ENCODE results near the gene PCDHA1.
"Not testable (repeated sequence)": the region's sequence is repeated elsewhere in the genome, so short reads cannot be mapped to it uniquely, and the experiment has no call there.

PCDHA1 gene

GRCh38 chr5:140875085-140876065, 89.4 kb downstream of the PCDHA1 start, which contains the start of gene PCDHA12:
Gene PCDHA12 (plus strand): TSS chr5:140875308. CDS start chr5:140875473, 165 bp downstream.
- no peak within 1 kb of the TSS for H3K4me3 ChIP-seq
- no peaks in the 10 kb centered on the region for H3K27me3 ChIP-seq
- H3K9me3 ChIP-seq (replicated peaks in 1 of 11) = peaks cover 36 to 54% (median 40%) of the 10 kb centered on the region in 11 experiments
- no peak within 1 kb of the TSS for H3K9ac ChIP-seq
- no peaks in the 10 kb centered on the region for H3K4me1 ChIP-seq
- no peaks in the 10 kb centered on the region for H4K20me1 ChIP-seq
- H3K36me3 ChIP-seq = no peaks in the 10 kb centered on the region
- no peak within 1 kb of the TSS for H3K27ac ChIP-seq
- H3K4me2 ChIP-seq = no peak within 1 kb of the TSS
- no peak for TF ChIP-seq Cebpa-rat (IDR thresholded peaks at IDR 0.05)

GRCh38 chr5:140876541-140877261, 90.8 kb downstream of the PCDHA1 start:
- H3K9me3 ChIP-seq (replicated peaks in 1 of 11) = peaks cover 27 to 43% (median 30%) of the 10 kb centered on the region in 11 experiments
- not testable (repeated sequence) for H3K27me3 ChIP-seq, H3K9ac ChIP-seq, H3K27ac ChIP-seq, H3K4me1 ChIP-seq, H3K36me3 ChIP-seq, H4K20me1 ChIP-seq, H3K4me2 ChIP-seq, H3K4me3 ChIP-seq

GRCh38 chr5:140877262-140877581, 91.3 kb downstream of the PCDHA1 start:
- H3K4me3 ChIP-seq = no peak overlapping the region; a peak in 1 of 20 replicates
- H3K4me2 ChIP-seq = no peak overlapping the region
- H3K27ac ChIP-seq = no peak overlapping the region
- no peaks in the 10 kb centered on the region for H3K27me3 ChIP-seq
- H3K36me3 ChIP-seq = no peaks in the 10 kb centered on the region
- H3K9me3 ChIP-seq (replicated peaks in 1 of 11) = peaks cover 32 to 43% (median 35%) of the 10 kb centered on the region in 11 experiments
- no peak for TF ChIP-seq Cebpa-rat (IDR thresholded peaks at IDR 0.05)
- H3K4me1 ChIP-seq = no peaks in the 10 kb centered on the region
- no peaks in the 10 kb centered on the region for H4K20me1 ChIP-seq
- no peak overlapping the region for H3K9ac ChIP-seq

- no peak within 1 kb of the TSS for H3K9ac ChIP-seq
- H3K9me3 ChIP-seq (replicated peaks in 1 of 11) = peaks cover 35 to 40% (median 37%) of the 10 kb centered on the region in 11 experiments
- H3K4me3 ChIP-seq = no peak within 1 kb of the TSS
- H3K27me3 ChIP-seq = no peaks in the 10 kb centered on the region
- H3K4me2 ChIP-seq = no peak within 1 kb of the TSS
- no peak for TF ChIP-seq Cebpa-rat (IDR thresholded peaks at IDR 0.05)
- H4K20me1 ChIP-seq = no peaks in the 10 kb centered on the region
- H3K4me1 ChIP-seq = no peaks in the 10 kb centered on the region
- H3K27ac ChIP-seq = no peak within 1 kb of the TSS
- no peaks in the 10 kb centered on the region for H3K36me3 ChIP-seq
Measured at GRCh38 chr5:140881889-140882590, 96.1 kb downstream of the PCDHA1 start, which contains the start of gene PCDHA13. Gene PCDHA13 (plus strand): TSS chr5:140882124. CDS start chr5:140882269, 145 bp downstream.

- Histone ChIP-seq H3K27me3 (no peaks in the 10 kb centered on the region), H3K4me2 (no peak overlapping the region), H3K9ac (no peak overlapping the region), H3K27ac (no peak overlapping the region), H3K9me3 (replicated peaks in 1 of 11) (peaks cover 30 to 35% (median 32%) of the 10 kb centered on the region in 11 experiments), H4K20me1 (no peaks in the 10 kb centered on the region), H3K4me1 (no peaks in the 10 kb centered on the region), H3K4me3 (no peak overlapping the region), H3K36me3 (no peaks in the 10 kb centered on the region)
- TF ChIP-seq Cebpa-rat (IDR thresholded peaks at IDR 0.05) = no peak
Measured at GRCh38 chr5:140882591-140882899, 96.6 kb downstream of the PCDHA1 start.

GRCh38 chr5:140883373-140883772, 97.4 kb downstream of the PCDHA1 start:
- Histone ChIP-seq H4K20me1 (no peaks in the 10 kb centered on the region), H3K36me3 (no peaks in the 10 kb centered on the region), H3K4me1 (no peaks in the 10 kb centered on the region), H3K9me3 (replicated peaks in 1 of 11) (peaks cover 28 to 33% (median 30%) of the 10 kb centered on the region in 11 experiments), H3K4me2 (no peak overlapping the region), H3K4me3 (no peak overlapping the region), H3K9ac (no peak overlapping the region), H3K27ac (no peak overlapping the region), H3K27me3 (no peaks in the 10 kb centered on the region)
- TF ChIP-seq Cebpa-rat (IDR thresholded peaks at IDR 0.05) = no peak

GRCh38 chr5:140883927-140884697, 98.2 kb downstream of the PCDHA1 start:
- H3K27ac ChIP-seq = no peak overlapping the region
- no peaks in the 10 kb centered on the region for H3K27me3 ChIP-seq
- H3K4me3 ChIP-seq = no peak overlapping the region
- H3K9me3 ChIP-seq (replicated peaks in 1 of 11) = peaks cover 28 to 33% (median 30%) of the 10 kb centered on the region in 11 experiments
- no peak overlapping the region for H3K9ac ChIP-seq
- no peaks in the 10 kb centered on the region for H3K36me3 ChIP-seq
- H3K4me2 ChIP-seq = no peak overlapping the region
- TF ChIP-seq Cebpa-rat (IDR thresholded peaks at IDR 0.05) = no peak
- no peaks in the 10 kb centered on the region for H3K4me1 ChIP-seq
- no peaks in the 10 kb centered on the region for H4K20me1 ChIP-seq

- H3K4me1 ChIP-seq = no peaks in the 10 kb centered on the region
- TF ChIP-seq Cebpa-rat (IDR thresholded peaks at IDR 0.05) = no peak
- no peak overlapping the region for H3K9ac ChIP-seq
- H3K4me2 ChIP-seq = no peak overlapping the region
- peaks cover 10 to 45% (median 24%) of the 10 kb centered on the region in 11 experiments for H3K9me3 ChIP-seq (replicated peaks in 1 of 11)
- H3K4me3 ChIP-seq = no peak overlapping the region
- no peak overlapping the region for H3K27ac ChIP-seq
- H3K36me3 ChIP-seq = no peaks in the 10 kb centered on the region
- no peaks in the 10 kb centered on the region for H3K27me3 ChIP-seq
- H4K20me1 ChIP-seq = no peaks in the 10 kb centered on the region
Measured at GRCh38 chr5:140916325-140916724, 130.4 kb downstream of the PCDHA1 start.
